Fibroblast of peridontal ligament (primary cell): ENCODE measurements around the gene AGBL5.
"Not testable (repeated sequence)": the region's sequence is repeated elsewhere in the genome, so short reads cannot be mapped to it uniquely, and the experiment has no call there.

Experiments
- DNase-seq: peaks from one replicate; pipeline ENCODE4 v3.0.0-alpha.2; 2010; ENCODE audit errors: extremely low read depth

AGBL5 gene

DNA sequence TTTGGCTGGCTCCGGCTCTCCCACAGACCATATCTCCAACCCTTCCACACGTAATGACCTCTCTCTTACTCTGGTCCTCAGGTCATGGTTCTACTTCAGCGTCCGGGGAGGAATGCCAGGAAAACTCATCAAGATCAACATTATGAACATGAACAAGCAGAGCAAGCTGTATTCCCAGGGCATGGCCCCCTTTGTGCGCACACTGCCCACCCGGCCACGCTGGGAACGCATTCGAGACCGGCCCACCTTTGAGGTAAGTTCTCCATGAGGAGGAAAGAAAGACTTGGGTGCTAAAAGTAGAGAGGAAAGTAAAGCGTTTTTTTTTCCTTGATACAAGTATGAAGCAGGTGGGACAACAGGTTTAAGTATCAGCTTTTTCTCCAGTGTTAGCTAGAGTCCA, 1.9 kb downstream of the AGBL5 start:
- no peak for DNase-seq

DNA sequence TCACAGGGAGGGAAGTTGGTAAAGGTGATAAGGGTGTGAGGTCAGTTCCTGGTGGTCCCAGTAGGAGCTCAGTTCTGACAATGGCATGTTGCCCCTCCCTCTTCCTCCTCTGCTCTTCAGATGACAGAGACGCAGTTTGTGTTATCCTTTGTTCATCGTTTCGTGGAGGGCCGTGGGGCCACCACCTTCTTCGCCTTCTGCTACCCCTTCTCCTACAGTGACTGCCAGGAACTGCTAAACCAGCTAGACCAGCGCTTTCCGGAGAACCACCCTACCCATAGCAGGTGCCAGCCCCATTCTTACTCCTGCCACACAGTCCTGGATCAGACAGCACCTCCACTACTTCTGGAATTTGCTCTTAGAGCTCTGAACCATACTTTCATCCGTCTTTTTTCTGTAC, 2.3 kb downstream of the AGBL5 start:
- no peak for DNase-seq

DNA sequence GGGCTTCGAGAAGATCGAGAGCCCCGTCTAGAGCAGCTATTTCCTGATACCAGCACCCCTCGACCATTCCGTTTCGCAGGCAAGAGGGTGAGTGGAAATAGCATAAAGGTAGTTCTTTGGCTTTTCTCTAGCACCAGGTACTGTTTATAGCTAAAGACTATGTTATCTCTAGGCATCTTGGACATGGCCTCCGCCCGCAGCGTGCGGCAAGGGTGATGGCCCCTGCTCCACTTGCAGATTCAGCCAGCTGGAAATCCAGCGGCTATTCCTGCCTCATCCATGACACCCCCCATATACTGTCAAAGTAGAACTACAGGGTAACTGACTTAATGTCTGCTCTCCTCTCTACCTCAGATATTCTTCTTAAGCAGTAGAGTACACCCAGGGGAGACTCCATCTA, 3.3 kb downstream of the AGBL5 start:
- no peak for DNase-seq

DNA sequence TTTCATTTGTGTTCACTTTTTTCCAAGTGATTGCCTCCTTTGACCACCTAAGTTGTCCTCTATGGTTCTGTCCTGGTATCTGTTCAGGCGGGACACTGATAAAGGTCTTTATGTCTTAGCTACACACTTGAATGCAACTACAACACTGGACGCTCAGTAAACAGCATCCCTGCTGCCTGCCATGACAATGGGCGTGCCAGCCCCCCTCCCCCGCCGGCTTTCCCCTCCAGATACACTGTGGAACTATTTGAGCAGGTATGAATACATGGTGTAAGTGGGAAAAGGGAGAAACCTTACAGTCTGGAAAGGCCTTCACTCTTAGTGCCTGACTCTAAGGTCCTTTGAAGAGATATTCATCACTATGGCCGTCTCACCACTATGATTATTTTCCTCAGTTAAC, 5.7 kb downstream of the AGBL5 start:
- DNase-seq = no peak

DNA sequence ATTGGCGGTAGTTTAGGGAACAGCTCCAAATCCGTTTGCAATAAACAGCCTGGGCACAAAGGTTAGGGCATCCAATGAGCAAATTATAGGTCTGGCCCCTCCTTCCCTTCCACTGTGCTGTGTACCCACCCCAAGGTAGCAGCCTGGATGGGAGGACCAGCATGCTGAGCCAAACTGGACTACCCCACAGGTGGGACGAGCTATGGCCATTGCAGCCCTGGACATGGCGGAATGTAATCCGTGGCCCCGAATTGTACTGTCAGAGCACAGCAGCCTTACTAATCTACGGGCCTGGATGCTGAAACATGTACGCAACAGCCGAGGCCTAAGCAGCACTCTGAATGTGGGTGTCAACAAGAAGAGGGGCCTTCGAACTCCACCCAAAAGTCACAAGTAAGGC, 6.7 kb downstream of the AGBL5 start:
- no peak for DNase-seq

DNA sequence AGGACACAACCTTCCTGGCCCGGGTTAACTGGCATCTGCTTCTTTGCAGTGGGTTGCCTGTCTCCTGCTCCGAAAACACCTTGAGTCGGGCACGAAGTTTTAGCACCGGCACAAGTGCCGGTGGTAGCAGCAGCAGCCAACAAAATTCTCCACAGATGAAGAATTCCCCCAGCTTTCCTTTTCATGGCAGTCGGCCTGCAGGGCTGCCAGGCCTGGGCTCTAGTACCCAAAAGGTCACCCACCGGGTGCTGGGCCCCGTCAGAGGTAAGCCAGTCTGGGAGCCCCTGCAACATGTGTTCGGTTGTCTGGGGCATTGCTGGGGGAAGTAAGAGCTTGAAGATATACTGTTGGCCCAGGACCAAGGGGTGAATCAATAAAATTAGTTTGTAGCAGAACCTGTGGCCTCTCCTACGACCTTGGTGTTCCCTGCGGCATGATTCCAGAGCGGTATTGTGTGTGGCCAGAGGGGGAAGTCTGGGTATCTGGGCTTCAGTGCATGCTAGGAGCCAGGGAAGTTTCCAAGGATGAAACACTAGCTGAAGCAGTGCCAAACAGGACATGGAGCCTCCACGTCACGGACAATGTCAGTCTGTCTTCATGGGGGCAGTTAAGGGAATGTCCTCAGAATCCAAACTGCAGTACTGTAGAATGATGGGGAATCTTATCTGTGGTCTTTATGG, 7.8 kb downstream of the AGBL5 start:
- no peak for DNase-seq

DNA sequence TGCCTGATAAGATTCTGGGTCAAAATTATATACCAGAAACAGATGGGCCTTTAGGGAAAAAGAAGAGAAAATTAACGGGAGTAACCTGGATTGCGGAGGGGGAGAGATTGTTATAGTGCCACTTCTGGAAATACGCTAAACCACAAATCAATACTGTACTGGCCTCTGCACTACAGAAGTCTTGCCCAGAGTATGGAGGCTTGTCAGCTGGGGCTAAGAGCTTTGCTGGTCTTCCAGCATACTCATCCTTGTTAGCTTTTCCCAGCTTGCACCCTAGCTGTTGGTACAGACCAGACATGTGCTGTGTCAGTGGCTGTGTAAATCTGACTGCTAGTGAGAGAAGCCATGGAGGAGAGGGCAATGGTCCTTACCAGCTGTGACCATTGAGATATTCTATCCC, 8.9 kb downstream of the AGBL5 start:
- no peak for DNase-seq

DNA sequence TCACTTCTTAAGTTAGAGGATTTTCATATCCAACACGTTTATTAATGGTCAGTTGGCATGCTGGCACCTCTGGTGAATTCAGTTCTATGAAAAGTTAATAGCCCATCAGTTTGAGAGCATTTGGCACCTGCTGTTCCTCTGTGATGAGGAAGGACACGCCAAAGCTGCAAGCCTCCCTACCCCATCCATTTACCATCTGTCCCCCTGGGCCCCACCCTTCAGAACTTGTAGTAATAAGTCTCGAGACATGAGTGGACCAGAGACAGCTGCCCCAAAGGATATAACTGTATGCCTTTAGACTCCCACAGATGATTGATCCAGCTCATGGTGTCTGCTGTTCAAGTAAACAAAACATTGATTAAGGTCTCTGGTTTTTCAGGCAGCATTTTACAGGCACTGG, 13.7 kb downstream of the AGBL5 start:
- no peak for DNase-seq

DNA sequence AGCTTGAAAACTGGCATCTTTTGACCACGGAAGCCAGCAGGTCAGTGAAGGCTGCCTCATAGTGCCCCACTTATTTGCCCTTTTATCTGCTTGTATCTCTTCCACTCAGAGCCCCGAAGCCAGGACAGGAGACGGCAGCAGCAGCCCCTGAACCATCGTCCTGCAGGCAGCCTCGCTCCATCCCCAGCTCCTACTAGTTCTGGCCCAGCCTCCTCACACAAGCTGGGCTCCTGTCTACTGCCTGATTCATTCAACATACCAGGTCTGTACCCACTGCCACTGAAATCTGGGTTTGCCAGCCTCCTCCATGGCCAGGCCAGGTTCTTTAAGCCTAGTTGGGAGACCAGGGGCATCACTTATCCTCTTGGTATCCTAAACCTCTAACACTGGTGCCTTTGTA, 15.9 kb downstream of the AGBL5 start:
- no peak for DNase-seq

DNA sequence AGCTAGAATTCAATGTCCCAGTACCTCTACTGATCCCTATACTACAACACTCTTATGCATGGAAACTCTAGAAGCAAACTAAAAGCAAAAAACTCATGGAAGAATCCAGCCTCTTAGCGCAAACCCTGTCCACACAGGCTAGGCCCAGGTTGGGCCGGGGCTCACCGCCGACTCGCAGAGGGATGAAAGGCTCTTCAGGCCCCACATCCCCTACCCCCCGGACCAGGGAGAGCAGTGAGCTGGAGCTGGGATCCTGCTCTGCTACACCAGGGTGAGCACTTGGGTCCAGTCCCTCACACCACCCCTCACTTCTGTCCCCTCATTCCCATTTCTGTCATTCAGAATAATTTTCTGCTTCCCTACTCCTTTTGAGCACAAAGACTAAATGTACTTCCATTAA, 18.0 kb downstream of the AGBL5 start:
- no peak for DNase-seq

DNA sequence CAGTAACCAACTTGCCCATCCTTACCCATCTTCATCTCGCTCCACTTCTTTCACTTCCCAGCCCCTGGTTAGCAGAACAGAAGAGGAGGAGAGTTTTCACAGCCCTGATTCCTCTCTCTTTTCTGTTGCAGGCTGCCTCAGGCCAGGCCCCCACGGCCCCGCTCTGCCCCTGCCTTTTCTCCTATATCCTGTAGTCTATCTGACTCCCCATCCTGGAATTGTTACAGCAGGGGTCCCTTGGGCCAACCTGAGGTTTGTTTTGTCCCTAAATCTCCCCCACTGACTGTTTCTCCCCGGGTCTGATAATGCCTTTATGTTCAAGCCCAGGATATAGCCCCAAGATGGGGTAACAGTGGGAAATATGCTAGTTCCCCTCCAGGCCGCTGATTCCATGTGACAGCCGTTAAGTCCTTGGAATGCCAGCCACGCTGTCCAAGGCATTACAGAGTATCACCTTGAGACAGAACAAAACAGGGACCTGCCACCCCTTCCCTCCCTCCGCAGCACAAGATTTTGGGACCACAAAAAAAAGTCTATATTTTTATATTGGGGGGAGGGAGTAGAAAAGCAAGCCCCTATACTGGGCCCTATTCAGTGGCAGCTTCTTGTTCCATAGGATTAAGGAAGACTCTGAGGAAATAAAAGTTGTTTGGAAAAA, 18.6 kb downstream of the AGBL5 start:
- no peak for DNase-seq

DNA sequence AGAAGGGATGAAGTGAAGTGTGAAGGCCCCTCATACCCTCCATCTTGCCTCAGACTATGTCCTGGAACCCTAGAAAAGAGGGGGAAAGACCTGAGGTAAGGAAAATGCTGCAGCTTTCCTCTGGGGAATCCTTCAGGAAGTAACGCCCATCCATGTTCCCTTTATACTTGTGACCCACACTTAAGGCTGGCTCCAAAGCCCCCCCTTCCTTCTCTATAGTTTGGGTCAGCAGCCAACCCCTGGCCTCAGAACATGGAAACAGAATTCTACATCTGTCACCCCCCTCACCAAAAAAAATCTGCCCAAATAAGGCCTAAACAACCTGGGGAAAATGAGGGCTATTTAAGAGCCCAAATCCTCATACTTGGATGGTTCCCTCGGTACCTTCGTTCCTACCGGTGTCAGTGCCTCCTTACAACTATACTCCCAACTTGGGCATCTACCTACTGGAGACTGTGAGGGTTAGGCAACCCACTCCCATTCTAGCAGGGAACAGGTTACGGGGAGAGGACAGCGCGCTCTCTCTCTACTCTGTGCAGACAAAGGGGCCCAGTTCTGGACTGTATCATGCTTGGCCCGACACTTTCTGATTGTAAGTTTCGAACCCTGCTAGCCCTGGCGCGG, 19.3 kb downstream of the AGBL5 start:
- no peak for DNase-seq

DNA sequence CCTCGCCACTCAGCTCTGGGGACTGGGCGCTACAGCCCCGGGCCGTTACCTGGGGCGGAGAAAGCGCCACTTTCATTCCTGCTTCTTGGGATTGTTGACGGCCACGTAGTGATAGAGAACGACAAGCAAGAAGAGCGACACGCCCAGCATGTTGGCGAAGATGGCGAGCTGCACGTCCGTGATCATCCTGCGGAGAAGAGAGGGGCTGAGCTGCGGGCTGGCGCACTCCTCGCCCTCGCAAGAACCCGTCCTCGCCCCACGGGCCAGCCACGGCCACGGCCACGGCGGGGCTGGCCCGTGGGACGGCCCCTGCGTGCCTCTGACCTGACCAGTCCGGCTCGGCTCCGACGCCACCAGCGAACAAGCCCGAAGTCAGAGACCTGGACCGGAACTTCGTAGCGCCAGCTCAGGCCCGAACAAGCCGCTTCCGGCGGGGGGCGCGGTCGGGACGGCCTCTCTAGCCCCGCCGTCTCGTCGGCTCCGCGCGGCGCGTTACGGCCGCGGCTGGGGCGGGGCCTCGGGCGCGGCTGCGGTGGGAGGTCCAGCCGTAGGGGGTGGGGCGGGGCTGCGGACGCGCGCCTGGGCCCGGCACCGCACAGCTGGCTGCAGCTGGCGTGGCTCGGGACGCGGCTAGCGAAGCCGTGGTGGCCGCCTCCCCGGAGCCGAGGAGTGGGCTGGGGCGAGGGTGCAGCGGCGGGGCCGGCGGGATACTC, 20.0 kb downstream of the AGBL5 start, which contains the start of gene OST4:
TSS of gene OST4 (minus strand) at position 378 of the 713 bp plus-strand sequence.
- peak; percentile 88 for DNase-seq

DNA sequence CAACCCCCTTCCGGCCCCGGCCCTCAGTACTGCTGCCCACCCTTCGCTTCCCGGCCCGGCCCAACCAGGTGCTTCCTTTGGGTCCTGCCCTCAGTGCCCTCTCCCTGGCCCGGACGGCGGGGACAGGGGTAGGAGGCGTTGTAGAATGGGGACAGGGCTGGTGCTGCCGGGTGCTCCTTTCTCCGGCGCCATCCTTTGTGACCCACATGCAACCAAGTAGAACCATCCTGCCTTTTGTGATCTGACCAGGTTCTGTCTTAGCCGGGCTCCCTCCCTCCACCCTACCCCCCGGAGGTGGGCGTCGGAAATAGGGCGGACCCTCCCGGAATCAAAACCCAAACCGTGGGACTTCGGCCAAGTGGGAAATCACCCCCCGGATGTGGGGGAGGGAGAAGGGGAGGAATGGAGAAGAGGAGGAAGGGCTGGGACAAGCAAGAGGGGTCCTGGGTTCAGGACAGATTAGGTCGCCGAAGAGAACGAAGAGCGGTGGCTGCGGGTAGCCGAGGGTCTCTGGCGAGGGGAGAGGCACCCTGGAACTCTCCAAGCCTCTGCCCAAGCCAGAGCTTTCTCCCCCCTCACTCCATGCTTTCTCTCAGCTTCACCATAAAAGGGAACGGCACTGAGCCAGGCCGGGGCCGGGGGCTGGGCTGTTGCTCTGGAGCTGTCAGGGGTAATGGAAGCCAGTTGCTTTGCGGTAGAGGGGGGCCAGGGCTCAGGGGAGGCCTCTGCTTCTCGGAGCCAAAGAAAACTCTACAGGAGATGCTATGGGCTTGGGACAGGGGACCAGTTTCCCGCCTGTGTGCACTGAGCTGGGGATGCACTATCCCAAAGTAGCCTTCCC, 20.7 kb downstream of the AGBL5 start:
- DNase-seq = peak; percentile 62

DNA sequence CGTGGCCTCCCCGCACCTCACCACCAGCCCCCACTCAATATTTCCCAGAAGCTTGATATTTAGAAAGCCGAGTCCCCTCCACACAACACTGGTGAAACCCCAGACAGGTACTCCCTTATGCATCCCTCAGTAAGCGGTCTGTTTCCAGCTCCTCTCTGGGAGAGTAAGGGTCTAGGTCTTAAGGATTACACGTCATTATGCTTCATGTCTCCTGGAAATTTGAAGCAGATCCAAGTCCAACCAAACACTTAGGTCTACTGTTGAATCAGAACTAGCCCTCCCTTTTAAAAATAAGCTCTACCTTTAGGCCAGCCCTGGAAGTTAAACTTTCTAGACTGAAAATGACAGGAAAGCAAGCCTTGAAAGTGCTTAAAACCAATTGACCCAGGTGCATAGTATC, 21.5 kb downstream of the AGBL5 start:
- DNase-seq = peak; percentile 33

DNA sequence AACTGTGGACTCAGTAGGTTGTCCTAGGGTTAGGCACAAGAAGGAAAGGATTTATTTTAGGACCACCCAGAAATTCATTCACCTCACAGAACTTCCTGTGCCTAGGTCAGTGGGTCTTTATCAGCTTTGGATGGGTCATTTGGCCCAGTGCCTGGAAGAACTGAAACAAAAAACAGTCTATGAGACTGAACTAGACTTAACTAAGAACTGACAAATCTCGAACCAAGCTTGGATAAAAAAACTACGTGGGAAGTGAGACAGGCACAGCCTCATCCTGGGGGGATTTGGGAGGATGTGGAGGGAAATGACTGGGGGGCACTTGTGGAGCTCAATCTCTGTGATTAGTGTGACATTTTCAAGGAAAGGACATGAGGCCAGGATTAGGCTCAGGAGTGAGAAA, 22.3 kb downstream of the AGBL5 start:
- DNase-seq = no peak

DNA sequence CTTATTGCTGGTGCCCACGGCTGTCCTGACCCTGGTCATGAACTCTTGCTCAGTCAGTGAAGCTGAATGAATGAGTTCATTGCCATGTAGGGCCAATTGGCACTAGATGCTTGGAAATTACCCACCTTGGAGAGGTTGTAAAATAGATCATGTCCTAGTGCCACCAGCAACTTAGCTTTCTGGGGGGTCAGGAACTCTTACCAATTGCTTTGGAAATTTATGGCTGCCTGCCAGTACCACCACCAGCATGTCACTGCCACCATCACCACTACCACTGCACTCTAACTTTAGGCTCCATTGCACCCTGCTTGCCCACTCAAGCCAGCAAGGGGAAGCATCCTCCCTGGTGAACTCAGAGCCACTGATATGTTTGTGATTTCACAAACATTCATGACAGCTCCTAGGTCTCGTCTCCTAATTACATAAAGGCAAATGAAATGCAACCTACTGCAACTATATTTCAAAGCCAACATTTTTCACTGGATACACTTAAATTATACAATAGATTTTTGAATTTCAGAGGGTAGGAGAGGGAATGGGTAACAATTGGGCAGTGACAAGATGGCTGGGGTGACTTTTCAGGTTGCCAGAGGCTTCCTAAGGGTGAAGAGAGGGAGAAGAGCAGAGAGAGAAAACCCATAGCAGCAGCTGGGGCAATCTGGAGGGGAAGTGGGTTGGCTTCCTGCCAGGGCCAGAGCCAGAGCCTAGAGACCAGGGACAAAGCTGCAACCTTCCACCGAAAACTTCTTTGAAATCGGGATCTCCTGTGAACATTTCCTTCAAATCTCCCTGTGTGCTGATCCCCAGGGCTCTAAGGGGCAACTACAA, 23.5 kb downstream of the AGBL5 start:
- DNase-seq = no peak

DNA sequence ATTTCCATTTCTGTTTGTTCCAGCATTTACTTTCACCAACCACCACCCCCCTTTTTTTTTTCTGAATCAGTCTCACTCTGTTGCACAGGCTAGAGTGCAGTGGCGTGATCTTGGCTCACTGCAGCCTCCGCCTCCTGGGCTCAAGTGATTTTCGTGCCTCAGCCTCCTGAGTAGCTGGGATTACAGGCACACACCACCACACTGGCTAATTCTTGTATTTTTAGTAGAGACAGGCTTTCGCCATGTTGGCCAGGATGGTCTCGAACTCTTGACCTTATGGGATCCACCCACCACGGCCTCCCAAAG, 24.1 kb downstream of the AGBL5 start:
- not testable (repeated sequence) for DNase-seq

DNA sequence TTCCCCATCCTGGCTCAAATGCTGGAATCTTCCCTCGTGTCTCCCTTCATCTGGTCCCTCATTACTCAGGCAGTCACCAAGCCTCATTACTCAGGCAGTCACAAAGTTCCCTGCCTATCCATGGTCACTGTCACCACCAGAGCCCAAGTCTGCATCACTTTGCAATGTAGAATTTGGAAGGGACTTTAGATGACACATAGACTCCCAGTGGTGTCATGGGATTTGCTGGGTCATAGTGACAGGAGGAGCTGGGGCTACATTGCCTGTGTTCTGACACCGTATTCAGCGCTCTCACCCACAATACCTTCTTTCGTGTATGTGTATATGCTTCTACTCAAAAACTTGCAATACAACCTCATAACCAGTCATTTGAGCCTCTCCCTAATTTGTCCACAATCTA, 24.9 kb downstream of the AGBL5 start:
- no peak for DNase-seq

DNA sequence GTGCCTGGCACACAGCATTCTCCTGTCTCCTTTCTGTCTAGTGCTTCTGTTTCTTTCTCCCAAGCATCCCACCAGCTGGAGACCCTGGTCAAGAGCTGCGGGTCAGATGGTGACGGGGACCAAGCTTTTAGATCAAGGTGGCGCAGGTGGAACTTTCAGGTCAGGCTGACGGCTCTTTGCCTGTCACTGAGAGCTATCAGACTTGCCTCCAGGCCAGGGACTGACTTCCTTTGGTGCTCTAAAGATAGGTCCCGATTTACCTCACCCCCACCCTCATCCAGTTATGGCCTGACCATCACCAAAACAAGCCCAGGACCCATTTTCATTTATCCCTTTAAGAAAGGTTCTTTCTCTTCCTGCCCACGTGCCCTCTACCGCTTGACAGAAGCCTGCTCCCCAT, 25.8 kb downstream of the AGBL5 start:
- no peak for DNase-seq
